Activated CD8-positive, alpha-beta memory T cell treated with anti-CD3 and anti-CD28 coated beads, Interleukin-2, amount 50 U/mL, for 4 hours (primary cell): ENCODE results near the gene MIS18A.
A peak's percentile ranks its signal among the peaks of the same experiment; 100 is the strongest.
"Not testable (repeated sequence)": the region's sequence is repeated elsewhere in the genome, so short reads cannot be mapped to it uniquely, and the experiment has no call there.

Experiments
- DNase-seq: peaks from one replicate; pipeline ENCODE4 v3.0.0-alpha.2; 2020

MIS18A gene

GRCh38 chr21:32278518-32279376 lies at the start of gene MIS18A:
TSS of gene MIS18A (minus strand) at chr21:32279049. CDS start at chr21:32279014, 35 bp downstream.
- DNase-seq = peak; percentile 99

DNA sequence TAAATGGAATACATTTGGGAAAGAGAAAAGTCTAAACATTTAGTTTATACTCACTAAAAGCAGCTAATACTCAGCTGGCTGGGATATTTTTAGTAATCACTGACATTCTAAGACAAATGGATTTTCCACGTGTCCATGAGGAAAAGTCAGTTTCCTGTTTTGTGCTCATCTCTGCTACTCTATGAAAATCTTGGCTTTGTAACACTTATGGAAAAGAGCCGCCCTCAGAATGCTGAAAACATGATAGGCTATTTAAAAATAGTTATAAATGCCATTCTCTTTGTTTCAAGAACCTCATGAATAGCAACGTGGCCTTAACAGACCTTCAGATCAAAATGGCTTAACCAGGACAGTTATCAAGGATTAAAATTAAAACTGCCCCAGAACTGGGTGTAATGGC lies 49.7 kb upstream of the MIS18A start:
- no peak for DNase-seq

GRCh38 chr21:32325706-32326105 lies 46.9 kb upstream of the MIS18A start:
- DNase-seq = no peak

DNA sequence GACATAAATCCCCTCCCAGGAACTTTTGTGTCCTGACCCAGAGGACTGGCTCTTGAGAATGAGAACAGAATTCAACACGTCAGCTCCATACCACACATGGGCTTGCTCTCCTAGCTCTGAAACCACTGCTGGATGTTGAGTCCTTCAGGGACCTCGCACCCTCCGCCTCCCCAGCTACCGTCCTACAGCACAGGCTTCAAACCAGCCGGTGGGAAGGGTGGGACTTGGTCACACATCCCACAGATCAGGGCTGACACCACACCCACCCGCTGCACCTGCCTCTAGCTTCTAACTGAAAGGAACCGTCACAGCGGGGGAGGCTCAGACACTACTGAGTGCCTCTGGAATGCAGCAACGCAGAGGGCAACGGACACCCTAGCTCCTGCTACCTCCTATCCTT lies 43.8 kb upstream of the MIS18A start:
- DNase-seq = no peak

- no peak for DNase-seq
These were observed 43.3 kb upstream of the MIS18A start for GRCh38 chr21:32322103-32322502.

- DNase-seq = no peak
These were observed 42.6 kb upstream of the MIS18A start for GRCh38 chr21:32321480-32321879.

GRCh38 chr21:32320726-32321125 lies 41.9 kb upstream of the MIS18A start:
- no peak for DNase-seq

- DNase-seq = no peak
These were observed 41.2 kb upstream of the MIS18A start for GRCh38 chr21:32320059-32320458.

- DNase-seq = no peak
These were observed 40.2 kb upstream of the MIS18A start for GRCh38 chr21:32319012-32319411.

DNA sequence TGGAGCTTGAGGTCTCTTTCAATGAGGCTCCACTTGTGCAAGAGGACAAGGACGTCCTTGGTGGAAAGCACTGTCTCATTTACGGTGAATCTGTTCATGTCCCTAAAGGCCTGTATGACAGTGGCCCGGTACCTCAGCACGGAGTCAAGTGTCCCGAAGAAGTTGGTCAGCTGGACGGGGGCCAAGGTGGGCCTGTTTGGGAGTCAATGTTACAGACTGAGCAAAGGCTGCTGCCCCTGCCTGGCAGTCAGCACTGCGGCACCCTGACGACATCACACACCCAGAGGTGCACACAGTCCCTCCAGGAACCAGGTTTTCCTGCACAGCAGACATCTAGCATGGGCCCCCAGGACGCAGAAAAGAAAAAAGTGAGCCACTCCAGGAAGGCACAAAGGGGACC lies 38.9 kb upstream of the MIS18A start:
- no peak for DNase-seq

DNA sequence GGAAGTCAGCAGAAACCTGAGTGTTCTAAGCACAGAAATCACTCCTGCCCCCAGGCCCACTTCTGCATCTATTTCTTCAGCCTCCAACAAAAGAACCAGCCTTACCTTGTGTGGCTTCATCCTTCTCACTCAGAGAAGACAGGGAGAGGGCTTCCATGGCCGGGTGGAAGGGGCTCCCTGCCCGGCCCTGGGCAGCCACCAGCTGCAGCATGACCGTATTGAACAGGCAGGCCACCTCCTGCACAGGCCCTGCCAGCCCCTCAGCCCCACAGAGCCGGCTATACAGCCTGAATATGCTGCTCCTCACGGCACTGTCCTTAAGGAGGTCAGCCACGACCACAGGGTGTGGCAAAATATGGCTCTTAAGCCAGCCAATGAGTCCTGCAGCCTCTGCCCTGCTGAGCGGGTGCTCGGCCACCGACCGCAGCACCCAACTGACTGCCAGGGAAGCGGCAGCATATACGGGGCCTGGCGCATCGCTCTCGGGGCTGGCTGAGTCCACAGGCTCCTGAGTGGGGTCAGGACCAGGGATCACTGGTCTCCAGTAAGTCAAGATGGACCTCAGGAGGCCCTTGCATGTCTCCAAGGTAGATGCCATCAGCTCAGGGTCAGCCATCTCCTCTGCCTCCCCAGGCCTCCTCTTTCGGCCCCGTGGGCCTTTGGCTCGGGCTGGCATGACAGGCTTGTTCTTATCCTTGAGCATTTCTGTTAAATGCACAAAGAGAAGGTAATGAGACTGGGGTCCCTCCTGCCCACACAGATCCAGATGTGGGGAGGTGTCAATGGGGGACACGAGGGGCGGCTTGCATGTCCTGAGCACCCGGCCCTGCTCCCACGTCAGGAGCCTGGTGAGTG lies 37.7 kb upstream of the MIS18A start:
- DNase-seq = no peak

GRCh38 chr21:32315511-32316281 lies 36.8 kb upstream of the MIS18A start:
- no peak for DNase-seq

GRCh38 chr21:32314806-32315205 lies 36.0 kb upstream of the MIS18A start:
- DNase-seq = no peak

DNA sequence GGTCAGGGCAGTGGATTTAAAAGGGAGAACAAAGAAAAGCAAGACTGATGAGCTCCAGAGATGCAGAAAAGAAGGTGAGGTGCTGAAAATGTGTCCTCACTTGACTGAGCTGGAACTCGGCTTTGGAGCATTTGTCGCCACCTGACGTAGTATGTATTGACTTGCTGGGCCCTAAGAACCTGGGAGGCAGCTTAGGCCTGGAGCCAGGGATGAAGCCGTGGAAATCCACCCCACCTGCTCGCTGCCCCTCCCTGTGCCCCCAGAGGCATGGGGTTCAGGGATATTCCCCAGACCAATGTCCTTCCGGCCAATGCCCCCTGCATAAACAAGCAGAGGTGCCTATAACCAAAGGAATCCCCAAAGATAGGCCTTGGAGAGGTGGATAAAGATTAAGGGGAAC lies 34.1 kb upstream of the MIS18A start:
- no peak for DNase-seq

DNA sequence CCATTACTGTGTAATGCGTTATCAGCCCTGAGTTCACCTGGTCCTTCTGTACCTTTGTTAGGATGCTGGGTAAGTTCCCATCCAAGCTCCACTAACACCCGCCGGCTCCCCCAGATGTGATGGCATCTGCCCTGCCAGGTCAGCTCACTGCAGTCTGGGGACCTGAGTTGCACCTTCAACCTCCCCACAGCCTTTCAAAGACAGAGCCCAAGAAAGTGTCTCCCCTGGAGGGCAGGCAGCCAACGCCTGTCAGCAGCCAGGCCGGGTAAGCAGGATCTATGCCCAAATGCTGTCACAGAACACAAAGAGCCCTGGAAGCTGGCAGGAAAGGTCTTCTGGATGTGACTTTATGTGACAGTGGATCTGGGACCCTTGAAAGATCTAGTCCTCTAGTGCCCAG lies 33.5 kb upstream of the MIS18A start:
- no peak for DNase-seq

DNA sequence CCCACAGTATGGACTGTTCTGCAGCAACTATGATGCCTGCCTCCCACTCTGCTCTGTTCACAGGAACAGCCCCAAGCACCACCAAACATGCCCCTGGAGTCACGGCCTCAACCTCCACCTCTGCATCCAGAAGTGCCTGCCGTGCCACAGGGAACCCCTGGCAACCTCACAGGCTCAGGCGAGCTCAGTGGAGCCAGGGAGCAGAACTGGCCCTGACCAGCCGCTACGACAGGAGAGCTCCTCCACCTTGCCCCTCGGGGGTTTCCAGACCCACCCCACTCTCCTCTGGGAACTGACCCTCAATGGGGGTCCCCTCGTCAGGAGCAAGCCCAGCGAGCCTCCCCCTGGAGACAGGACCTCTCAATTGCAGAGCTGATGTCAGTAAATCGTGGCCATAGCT lies 32.8 kb upstream of the MIS18A start:
- no peak for DNase-seq

DNA sequence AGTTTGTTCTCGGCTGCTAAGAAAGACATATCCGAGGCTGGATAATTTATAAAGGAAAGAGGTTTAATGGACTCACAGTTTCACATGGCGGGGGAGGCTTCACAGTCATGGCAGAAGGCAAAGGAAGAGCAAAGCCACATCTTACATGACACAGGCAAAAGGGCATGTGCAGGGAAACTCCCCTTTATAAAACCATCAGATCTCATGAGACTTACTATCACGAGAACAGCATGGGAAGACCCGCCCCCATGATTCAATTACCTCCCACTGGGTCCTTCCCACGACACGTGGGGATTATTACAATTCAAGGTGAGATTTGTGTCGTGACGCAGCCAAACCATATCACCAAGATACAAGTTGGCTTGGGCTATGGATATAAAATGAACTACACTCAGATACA lies 32.1 kb upstream of the MIS18A start:
- DNase-seq = not testable (repeated sequence)

DNA sequence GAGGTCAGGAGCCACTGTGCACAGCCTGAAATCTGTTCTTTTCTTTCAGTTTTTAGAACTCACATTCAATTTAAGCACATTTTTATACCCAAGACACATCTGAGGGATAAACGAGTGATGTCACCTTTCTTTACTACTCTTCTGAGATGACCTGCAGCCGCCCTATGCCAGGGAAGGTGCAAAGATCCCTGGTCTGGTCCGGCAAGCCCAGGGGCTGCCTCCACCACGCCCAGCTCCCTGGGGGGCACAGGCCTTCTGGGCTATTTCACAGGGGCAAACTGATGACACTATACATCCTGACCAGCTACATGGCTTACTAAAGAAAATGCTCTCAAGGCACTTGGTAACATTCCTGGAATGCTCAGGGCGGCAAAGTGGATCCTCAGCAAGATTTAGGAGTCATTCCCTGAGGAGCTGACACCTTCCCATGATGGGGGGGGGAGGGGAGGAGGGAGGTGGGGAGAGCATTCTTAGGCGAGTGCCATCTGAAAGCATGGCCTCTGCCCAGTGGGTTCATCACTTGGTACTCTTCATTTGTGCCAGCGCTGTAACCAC lies 31.1 kb upstream of the MIS18A start:
- DNase-seq = no peak

DNA sequence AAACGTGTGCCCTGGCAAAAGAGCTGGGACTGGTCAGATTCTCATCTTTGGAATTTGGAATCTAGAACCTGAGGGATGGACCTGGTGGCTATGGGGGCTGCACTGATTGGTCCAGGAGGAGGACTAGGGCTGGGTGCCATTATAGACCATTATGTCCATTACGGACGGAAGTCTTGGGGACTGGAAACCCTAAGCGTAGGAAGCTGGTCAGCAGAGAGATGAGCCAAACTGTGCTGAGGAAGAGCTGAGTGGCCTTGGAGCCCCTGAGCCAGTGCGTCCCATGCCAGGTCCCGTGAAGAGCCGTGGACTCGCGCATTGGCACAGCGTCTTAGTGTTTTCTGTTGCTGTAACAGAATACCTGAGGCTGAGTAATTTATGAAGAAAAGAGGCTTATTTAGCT lies 29.8 kb upstream of the MIS18A start:
- no peak for DNase-seq

GRCh38 chr21:32307706-32308105 lies 28.9 kb upstream of the MIS18A start:
- no peak for DNase-seq

DNA sequence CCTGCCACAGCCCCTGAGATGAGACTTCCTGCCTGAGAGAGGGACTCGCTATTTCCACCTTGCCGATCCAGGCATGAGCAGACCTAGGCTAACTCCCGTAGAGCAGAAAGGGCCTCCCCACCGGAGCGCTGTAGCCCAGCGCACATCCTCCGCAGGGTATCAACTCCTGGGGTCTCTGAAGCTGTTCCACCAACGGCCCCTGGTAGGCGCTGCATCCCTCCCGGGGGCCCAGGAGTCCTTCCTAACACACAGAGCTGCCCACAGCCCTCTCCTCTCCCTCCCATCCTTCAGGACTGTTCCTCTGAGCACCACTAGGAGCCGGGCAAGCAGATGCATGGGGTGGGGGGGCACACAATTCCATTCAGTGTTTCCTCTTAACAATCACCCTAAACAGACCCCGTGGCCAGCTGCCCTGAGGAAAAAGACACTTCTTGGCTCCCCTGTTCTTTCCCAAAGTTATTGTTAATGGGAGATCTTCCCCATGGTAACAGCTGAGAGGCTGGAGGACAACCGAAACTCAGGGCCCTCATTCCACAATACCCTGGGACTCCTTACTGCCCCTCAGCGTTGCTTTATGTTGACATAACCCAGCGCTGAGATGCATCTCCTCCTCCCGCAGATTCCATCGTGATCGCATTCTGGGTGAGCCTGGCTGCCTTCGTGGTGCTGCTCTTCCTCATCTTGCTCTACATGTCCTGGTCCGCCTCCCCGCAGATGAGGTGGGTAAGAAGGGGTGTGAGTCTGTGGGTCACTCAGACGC lies 27.4 kb upstream of the MIS18A start:
- DNase-seq = no peak

DNA sequence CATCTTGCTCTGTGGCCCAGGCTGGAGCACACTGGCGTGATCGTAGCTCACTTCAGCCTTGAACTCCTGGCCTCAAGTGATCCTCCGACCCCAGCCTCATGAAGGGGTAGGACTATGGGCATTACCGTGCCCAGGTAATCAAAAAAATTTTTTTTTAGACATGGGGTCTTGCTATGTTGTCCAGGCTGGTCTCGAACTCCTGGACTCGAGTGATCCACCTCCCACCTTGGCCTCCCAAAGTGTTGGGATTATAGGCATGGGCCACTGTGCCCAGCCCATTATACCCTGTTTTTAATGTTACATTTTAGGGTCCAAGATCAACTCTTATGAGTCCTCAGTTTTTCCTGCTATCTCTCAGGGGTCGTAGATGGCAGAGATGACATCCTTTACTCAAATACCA lies 26.1 kb upstream of the MIS18A start:
- DNase-seq = no peak
